Astrocyte of the spinal cord (primary cell): ENCODE results near the gene CLDN10.

Experiments
- DNase-seq: peaks from one replicate; pipeline ENCODE4 v3.0.0; 2011; ENCODE audit warnings: low read depth, low spot score
- H3K4me3 ChIP-seq: 2 replicates; pipeline ENCODE4 v1.5.1; 2011; ENCODE audit warnings: low read depth, mild to moderate bottlenecking, low read length, moderate library complexity
- CTCF ChIP-seq: IDR thresholded peaks from 2 replicates; pipeline ENCODE4 v1.5.1; 2012; ENCODE audit warnings: low read depth, mild to moderate bottlenecking, low read length, inconsistent platforms
- in situ Hi-C: cut with HindIII; loops from 2 replicates; pipeline ENCODE4 v1.10.0; 2017; ENCODE audit warnings: low sequenced_read_pairs

The CLDN10 gene

GRCh38 chr13:95547531-95548167 lies 4.9 kb upstream of the CLDN10 start:
- H3K4me3 ChIP-seq, result no peak overlapping the region
- in situ Hi-C loops, result no loop called here
- TF ChIP-seq CTCF, result no peak
- DNase-seq, result no peak

- H3K4me3 ChIP-seq, result peak overlapping the region; percentile 10
Observed at GRCh38 chr13:95552208-95552538, 347 bp upstream of the CLDN10 start.

GRCh38 chr13:95553581-95554385 lies 1.3 kb downstream of the CLDN10 start:
- in situ Hi-C loops, result no loop called here
- no peak overlapping the region for H3K4me3 ChIP-seq
- no peak for TF ChIP-seq CTCF
- no peak for DNase-seq

More at GRCh38 chr13:95552208-95552538, 347 bp upstream of the CLDN10 start:
- DNase-seq, result no peak
- TF ChIP-seq CTCF, result no peak
- in situ Hi-C loops, result no loop called here

GRCh38 chr13:95557013-95557412 lies 4.5 kb downstream of the CLDN10 start:
- no peak overlapping the region for H3K4me3 ChIP-seq
- DNase-seq, result no peak
- in situ Hi-C loops, result no loop called here
- no peak for TF ChIP-seq CTCF

- DNase-seq, result no peak
- in situ Hi-C loops, result no loop called here
- no peak overlapping the region for H3K4me3 ChIP-seq
- TF ChIP-seq CTCF, result no peak
Observed at GRCh38 chr13:95559100-95559499, 6.6 kb downstream of the CLDN10 start.

GRCh38 chr13:95560387-95560786 lies 7.9 kb downstream of the CLDN10 start:
- no peak for DNase-seq
- in situ Hi-C loops, result no loop called here
- no peak for TF ChIP-seq CTCF
- H3K4me3 ChIP-seq, result no peak overlapping the region
